NCI-H2227 (cell line): ENCODE measurements around the gene PLCB4.

Experiments
- DNase-seq: peaks from one replicate; lab custom pipeline; 2025; ENCODE audit not compliant: unreplicated experiment; lab: John Stamatoyannopoulos, UW

Gene PLCB4

DNA sequence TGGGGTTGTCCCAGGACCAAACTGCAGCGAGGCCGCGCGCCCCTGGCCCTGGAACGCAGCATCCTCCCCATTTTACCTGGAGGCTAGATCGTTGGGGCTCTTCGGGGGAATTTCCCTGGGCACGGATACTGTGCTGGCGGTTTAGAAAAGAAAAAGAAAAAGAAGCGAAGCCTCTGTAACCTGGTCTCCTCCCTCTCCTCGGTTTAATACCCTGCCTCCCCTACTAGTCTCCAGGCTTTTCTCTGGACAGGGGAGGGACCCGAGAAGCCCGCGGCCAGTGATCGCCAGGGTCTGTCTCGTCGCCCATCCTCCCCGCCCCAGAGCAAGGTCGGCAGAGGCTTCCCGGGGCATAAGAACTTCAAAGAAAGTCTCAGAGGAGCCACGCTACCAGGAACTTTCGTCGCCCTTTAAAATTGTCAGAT is 439.4 kb downstream of the PLCB4 start:
- DNase-seq, result no peak

DNA sequence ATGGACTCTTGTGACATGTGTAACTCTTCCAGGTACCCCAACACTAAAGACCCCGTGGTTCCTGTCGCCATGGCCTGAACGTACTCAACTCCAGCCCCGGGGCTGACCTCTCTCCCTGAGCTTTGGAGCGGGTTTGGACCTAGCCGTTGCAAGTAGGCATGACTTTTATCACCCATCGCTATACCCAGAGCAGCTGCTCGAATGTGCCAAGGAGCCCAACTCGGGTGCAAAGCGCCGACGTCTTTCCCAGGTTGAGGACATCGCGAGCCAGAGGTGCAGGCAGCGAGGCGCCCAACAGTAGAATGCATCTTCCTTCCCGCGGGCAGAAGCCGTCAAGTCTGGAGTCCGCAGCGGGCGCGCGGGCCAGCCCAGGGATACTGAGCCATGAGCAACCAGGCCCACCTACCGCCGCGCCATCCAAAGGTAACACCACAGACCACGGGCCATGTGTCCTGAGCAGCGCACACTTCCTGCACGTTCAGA is 439.9 kb downstream of the PLCB4 start:
- DNase-seq, result no peak

DNA sequence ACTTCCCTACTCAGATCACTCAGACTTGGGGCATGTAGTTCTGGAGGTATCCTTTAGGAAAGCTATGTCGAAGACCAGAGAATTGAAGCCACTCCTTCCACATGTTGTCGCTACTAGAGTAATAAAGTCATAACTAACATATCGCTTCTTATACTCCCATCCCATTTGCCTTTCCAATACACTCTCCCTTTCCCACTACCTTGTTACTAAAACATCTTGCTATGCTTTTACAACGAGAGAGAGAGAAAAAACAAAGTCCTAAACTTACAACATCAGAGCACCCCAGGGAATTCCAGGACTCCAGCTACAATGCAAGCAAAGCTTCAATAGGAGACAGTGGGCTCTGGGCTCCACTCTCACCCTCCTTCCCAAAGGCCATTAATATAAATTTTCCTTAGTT is 440.4 kb downstream of the PLCB4 start:
- no peak for DNase-seq

DNA sequence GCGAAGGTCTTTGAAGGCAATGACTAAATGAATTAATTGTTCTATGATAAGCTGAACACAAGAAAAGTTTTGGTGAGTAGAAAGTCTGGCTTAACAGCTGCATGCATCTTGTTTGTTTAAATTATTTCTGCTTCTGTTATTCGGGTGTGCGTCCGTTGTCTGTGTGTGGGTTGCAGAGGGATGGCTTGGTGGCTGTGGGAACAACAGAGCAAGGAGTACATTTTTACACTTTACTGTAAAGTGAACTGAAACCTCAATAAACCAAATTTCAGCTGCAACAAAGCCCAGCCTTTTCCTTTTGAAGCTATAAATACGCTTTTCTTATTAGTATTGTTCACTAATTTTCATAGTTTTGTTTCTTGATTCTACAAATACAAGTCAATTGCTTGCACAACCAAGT is 442.0 kb downstream of the PLCB4 start:
- DNase-seq, result no peak

DNA sequence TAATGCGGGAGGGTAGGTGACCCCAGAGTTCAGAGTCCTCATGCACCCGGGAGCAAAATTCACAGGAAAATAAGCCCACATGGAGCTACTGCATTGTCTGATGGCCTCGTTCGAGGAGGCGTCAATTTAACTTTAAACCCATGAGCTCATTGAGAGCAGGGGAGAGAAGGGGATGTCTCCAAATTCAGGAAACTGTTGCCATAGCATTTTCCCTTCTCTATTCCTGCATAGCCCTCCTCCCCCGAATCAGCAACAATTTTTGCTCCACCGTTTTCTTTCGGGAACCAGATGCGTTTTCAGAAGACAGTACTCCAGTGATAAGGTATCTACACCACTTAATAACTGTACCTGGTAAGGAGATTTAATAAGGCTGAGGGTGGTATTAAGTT is 445.2 kb downstream of the PLCB4 start:
- DNase-seq, result peak; percentile 30

DNA sequence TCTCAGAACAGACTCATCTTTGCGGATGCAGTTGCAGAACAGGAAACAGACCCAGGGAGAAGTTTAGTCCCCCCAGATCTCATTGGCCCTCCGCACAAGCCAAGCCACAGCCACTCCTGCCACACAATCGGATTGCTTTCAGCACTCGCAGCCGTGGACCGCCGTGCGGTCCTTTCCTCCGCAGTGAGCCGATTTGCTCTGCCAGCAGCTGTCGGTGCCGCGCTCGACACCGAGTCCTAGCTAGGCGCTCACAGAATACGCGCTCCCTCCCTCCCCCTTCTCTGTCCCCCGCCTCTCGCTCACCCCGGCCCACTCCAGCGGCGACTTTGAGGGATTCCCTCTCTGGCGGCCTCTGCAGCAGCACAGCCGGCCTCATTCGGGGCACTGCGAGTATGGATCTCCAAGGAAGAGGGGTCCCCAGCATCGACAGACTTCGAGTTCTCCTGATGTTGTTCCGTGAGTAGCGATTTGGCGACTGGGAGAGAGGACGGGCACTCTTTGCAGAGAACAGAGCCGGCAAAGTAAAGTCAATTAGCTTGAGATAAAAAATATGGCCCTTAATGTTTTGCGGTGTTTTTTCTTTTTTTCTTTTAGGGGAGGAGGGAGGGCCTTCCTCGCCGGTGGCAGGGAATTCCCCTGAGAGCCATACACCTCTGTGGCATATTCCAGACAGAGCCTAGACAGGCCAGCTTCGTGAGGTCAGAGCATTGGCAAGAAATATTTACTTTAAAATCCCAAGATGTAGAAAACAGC is 445.8 kb downstream of the PLCB4 start, which contains the start of gene LAMP5:
TSS of gene LAMP5 (plus strand) at position 130 of the 753 bp plus-strand sequence. CDS start at position 393, 263 bp downstream.
- DNase-seq, result peak; percentile 70

- DNase-seq, result no peak
Observed at GRCh38 chr20:9515214-9515585, 446.3 kb downstream of the PLCB4 start.

- no peak for DNase-seq
Observed at GRCh38 chr20:9515741-9516233, 446.9 kb downstream of the PLCB4 start.

DNA sequence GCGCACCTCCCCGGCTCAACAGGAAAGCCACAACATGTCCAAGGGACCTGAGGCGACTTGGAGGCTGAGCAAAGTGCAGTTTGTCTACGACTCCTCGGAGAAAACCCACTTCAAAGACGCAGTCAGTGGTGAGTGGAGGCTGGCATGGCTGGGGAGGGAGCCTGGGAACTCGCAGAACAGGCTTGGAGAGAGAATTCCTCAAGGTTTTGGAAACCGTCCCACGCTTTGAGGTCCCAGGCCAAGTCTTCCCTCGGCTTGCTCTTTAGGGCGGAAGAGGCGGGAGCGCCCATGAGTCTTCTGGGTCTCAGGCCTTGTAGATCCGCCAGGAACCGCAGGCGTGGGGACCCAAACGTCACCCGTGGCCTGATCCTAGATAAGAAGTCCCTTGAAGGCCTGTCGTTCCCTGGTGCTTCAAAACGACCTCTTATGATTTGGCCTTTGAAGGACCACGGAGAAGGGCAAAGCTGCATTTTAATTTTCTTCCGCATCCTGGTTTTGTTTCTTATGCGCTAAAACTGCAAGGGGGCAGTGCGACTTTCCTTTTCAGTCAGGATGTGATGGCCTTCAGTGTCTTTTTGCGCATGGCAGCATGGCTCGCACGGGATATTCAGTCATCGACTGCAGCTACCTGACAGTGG is 447.5 kb downstream of the PLCB4 start:
- no peak for DNase-seq

GRCh38 chr20:9517297-9518162 is 448.6 kb downstream of the PLCB4 start:
- DNase-seq, result no peak

DNA sequence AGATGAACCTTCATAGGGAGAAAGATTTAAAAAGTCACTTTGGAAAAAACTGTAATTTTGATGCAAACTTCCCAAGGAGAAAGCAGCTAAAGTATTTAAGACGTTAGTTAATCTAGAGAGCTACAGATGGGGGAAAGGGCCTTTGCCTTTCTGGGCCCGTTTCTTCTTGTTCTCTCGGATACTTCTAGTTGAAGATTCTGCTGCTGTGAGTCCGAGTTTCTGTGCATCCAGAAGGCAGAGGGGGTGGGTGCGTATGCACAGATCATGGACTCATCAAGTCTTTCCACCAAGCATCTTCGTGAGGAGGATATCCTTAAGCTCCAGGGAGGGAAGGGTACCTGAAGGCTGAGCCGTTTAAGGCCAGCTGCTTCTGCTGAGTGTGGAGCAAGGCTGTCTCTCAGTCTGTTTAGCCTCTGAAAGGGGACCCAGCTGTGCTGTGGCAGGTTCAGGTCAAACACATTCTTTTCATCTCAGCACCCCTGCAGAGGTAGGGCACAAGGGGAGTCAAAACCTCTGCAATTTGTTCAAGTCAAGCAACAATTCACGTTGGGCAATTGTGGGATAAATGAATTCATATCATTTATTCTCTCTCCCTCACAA is 449.8 kb downstream of the PLCB4 start:
- DNase-seq, result peak; percentile 93

- DNase-seq, result no peak
Observed at GRCh38 chr20:9520086-9520485, 451.2 kb downstream of the PLCB4 start.

- no peak for DNase-seq
Observed at GRCh38 chr20:9523636-9524035, 454.7 kb downstream of the PLCB4 start.
